HepG2 (cell line): ENCODE results near the gene PGGT1B. TPM values are rescaled to one million over a fixed set of nuclear protein-coding genes. Genes with fewer than 3 reads are reported as not detected.

Source experiments
- CBX2 ChIP-seq, 2 experiments: fragments of 200-600 bp in 1 of 2; sonication (generic); formaldehyde crosslinking in 1 of 2; IDR thresholded peaks; 2 replicates each; pipeline versions ENCODE4 v1.7.0 to v1.8.1; 2018 to 2022; ENCODE audit warnings: low read depth in 2 of 2, low read length in 1 of 2, mild to moderate bottlenecking in 1 of 2, missing genetic modification reagents in 1 of 2
- HOXA5 ChIP-seq: sonication (generic); formaldehyde crosslinking; IDR thresholded peaks from 2 replicates; pipeline ENCODE4 v1.4.0; 2020; ENCODE audit warnings: missing genetic modification reagents
- KLF9 ChIP-seq: IDR thresholded peaks from 2 replicates; pipeline ENCODE4 v1.6.1; 2016; ENCODE audit warnings: low read depth
- MATR3 ChIP-seq: sonication (generic); formaldehyde crosslinking; IDR thresholded peaks from 2 replicates; pipeline ENCODE4 v1.4.0; 2020; ENCODE audit warnings: missing genetic modification reagents
- NCOA1 ChIP-seq: sonication (generic); formaldehyde crosslinking; IDR thresholded peaks from 2 replicates; pipeline ENCODE4 v1.9.0; 2021; ENCODE audit warnings: missing genetic modification reagents
- PHF8 ChIP-seq: sonication (generic); formaldehyde crosslinking; IDR thresholded peaks from 2 replicates; pipeline ENCODE4 v1.5.0; 2020; ENCODE audit warnings: missing genetic modification reagents
- RFX5 ChIP-seq: IDR thresholded peaks from 2 replicates; pipeline ENCODE4 v1.6.1; 2011; ENCODE audit warnings: low read depth, low read length, improper control_type of control experiment
- SAP130 ChIP-seq: IDR thresholded peaks from 2 replicates; pipeline ENCODE4 v1.6.1; 2016; ENCODE audit warnings: low read depth
- SKIL ChIP-seq: sonication (generic); formaldehyde crosslinking; IDR thresholded peaks from 2 replicates; pipeline ENCODE4 v1.8.0; 2022; ENCODE audit warnings: missing genetic modification reagents, mild to moderate bottlenecking, moderate library complexity, borderline replicate concordance
- SP1 ChIP-seq, 2 experiments: fragments of 450-650 bp in 1 of 2; sonication (generic) in 1 of 2; formaldehyde crosslinking in 1 of 2; IDR thresholded peaks; 2 replicates each; pipeline versions ENCODE4 v1.4.0 to v1.6.1; 2016 to 2020; ENCODE audit warnings: missing genetic modification reagents in 1 of 2
- ZNF232 ChIP-seq: sonication (generic); formaldehyde crosslinking; IDR thresholded peaks from 2 replicates; pipeline ENCODE4 v1.4.0; 2020; ENCODE audit warnings: missing genetic modification reagents, borderline replicate concordance
- ZNF276 ChIP-seq: sonication (generic); formaldehyde crosslinking; IDR thresholded peaks from 2 replicates; pipeline ENCODE4 v1.4.0; 2020; ENCODE audit warnings: mild to moderate bottlenecking, low read depth, missing genetic modification reagents
- ZNF326 ChIP-seq: sonication (generic); formaldehyde crosslinking; IDR thresholded peaks from 2 replicates; pipeline ENCODE4 v1.4.0; 2020; ENCODE audit warnings: missing genetic modification reagents, borderline replicate concordance
- ZNF367 ChIP-seq: sonication (generic); formaldehyde crosslinking; IDR thresholded peaks from 2 replicates; pipeline ENCODE4 v1.4.0; 2020; ENCODE audit warnings: missing genetic modification reagents, borderline replicate concordance
- ZNF710 ChIP-seq: sonication (generic); formaldehyde crosslinking; IDR thresholded peaks from 2 replicates; pipeline ENCODE4 v1.5.0; 2020; ENCODE audit warnings: mild to moderate bottlenecking, missing genetic modification reagents, borderline replicate concordance
- polyA plus RNA-seq, 8 experiments: library from polyadenylated mRNA; depleted of rRNA in 3 of 8; stranded (reverse) in 7 of 8; unstranded in 1 of 8; fragments of >200 nt; fragmentation: Illumina TruSeq in 4 of 8; extraction: Trizol in 4 of 8; gene quantifications; 2 replicates each; pipeline versions ENCODE4 v1.2.1 to v1.2.3, GENCODE V29; 2011 to 2016; ENCODE audit warnings: low read depth in 4 of 8, missing spikeins in 1 of 8, mixed read lengths in 1 of 8; ENCODE audit not compliant: insufficient read depth in 1 of 8
- total RNA-seq, 5 experiments: library from RNA; depleted of rRNA; stranded (reverse); fragments of >200 nt; fragmentation: Illumina TruSeq; extraction: Trizol; gene quantifications; 2 replicates each; pipeline ENCODE4 v1.2.3, GENCODE V29; 2016; ENCODE audit warnings: low read depth in 1 of 5
- TF ChIP-seq, protein P1 (sequence below): sonication (generic); formaldehyde crosslinking; IDR thresholded peaks from 2 replicates; pipeline ENCODE4 v1.5.1; 2020; ENCODE audit warnings: mild to moderate bottlenecking, moderate library complexity, missing genetic modification reagents
- TF ChIP-seq, protein P2 (sequence below): sonication (generic); formaldehyde crosslinking; IDR thresholded peaks from 2 replicates; pipeline ENCODE4 v1.4.0; 2020; ENCODE audit warnings: missing genetic modification reagents

PGGT1B gene
- total and polyA plus RNA-seq, 2 of the 13 experiments (the other 11 are each of a cell fraction or from before 2014, with no cell fraction given): 2.4 to 42.7 TPM

GRCh38 chr5:115170134-115170928 is 92.3 kb downstream of the PGGT1B start (continued):
- no peak for TF ChIP-seq ZNF276 (CRISPR knock-in tag)
- no peak for TF ChIP-seq ZNF326
- 0 out of 2 replicates have a peak, but pooled peaks have one; percentile 1 for TF ChIP-seq PHF8 (CRISPR knock-in tag)
- TF ChIP-seq ZNF710 (CRISPR knock-in tag): peak; percentile 21; the same call in 1 of the 2 replicates
- 0 out of 2 replicates have a peak, but pooled peaks have one; percentile 38 for TF ChIP-seq CBX2 (IDR thresholded peaks at IDR 0.05; ENCODE audit: low read depth, low read length)
- TF ChIP-seq CBX2 (CRISPR knock-in tag; IDR thresholded peaks at IDR 0.05; ENCODE audit: low read depth): no peak
- TF ChIP-seq ZNF232 (CRISPR knock-in tag): no peak
- TF ChIP-seq RFX5: no peak
- TF ChIP-seq, protein P1, sequence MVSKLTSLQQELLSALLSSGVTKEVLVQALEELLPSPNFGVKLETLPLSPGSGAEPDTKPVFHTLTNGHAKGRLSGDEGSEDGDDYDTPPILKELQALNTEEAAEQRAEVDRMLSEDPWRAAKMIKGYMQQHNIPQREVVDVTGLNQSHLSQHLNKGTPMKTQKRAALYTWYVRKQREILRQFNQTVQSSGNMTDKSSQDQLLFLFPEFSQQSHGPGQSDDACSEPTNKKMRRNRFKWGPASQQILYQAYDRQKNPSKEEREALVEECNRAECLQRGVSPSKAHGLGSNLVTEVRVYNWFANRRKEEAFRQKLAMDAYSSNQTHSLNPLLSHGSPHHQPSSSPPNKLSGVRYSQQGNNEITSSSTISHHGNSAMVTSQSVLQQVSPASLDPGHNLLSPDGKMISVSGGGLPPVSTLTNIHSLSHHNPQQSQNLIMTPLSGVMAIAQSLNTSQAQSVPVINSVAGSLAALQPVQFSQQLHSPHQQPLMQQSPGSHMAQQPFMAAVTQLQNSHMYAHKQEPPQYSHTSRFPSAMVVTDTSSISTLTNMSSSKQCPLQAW (CRISPR knock-in tag): no peak
- TF ChIP-seq MATR3 (CRISPR knock-in tag): no peak
- TF ChIP-seq SP1 (IDR thresholded peaks at IDR 0.05): peak; percentile 83; the same call in 1 of the 2 replicates
- TF ChIP-seq SP1 (CRISPR knock-in tag; IDR thresholded peaks at IDR 0.05): no peak; the same call in 1 of the 2 replicates
- TF ChIP-seq, protein P2, sequence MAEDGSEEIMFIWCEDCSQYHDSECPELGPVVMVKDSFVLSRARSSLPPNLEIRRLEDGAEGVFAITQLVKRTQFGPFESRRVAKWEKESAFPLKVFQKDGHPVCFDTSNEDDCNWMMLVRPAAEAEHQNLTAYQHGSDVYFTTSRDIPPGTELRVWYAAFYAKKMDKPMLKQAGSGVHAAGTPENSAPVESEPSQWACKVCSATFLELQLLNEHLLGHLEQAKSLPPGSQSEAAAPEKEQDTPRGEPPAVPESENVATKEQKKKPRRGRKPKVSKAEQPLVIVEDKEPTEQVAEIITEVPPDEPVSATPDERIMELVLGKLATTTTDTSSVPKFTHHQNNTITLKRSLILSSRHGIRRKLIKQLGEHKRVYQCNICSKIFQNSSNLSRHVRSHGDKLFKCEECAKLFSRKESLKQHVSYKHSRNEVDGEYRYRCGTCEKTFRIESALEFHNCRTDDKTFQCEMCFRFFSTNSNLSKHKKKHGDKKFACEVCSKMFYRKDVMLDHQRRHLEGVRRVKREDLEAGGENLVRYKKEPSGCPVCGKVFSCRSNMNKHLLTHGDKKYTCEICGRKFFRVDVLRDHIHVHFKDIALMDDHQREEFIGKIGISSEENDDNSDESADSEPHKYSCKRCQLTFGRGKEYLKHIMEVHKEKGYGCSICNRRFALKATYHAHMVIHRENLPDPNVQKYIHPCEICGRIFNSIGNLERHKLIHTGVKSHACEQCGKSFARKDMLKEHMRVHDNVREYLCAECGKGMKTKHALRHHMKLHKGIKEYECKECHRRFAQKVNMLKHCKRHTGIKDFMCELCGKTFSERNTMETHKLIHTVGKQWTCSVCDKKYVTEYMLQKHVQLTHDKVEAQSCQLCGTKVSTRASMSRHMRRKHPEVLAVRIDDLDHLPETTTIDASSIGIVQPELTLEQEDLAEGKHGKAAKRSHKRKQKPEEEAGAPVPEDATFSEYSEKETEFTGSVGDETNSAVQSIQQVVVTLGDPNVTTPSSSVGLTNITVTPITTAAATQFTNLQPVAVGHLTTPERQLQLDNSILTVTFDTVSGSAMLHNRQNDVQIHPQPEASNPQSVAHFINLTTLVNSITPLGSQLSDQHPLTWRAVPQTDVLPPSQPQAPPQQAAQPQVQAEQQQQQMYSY: no peak
- TF ChIP-seq ZNF367 (CRISPR knock-in tag): no peak
- no peak for TF ChIP-seq KLF9 (CRISPR knock-in tag)
- TF ChIP-seq NCOA1 (CRISPR knock-in tag): no peak
- TF ChIP-seq SKIL (CRISPR knock-in tag): no peak
- TF ChIP-seq HOXA5 (CRISPR knock-in tag): no peak
- TF ChIP-seq SAP130 (CRISPR knock-in tag): no peak
